ENCODE measurements around the gene HIVEP3.

DNA sequence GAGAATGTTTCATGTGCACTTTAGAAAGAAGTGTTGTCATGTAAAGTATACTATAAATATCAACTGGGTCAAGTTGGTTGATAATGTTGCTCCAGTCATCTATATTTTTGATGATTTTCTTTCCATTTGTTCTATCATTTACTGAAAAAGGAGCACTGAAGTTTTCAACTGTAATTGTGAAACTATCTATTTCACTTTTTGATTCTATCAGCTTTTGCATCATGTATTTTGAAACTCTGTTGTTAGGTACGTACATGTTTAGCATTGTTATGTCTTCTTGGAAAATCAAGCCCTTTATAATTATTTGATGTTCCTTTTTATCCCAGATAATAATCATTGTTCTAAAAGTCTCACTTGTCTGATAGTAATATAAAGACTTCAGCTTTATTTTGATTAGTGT lies 14.4 kb upstream of the HIVEP3 start:
- TF ChIP-seq POLR2A (IDR thresholded peaks at IDR 0.05; ENCODE audit: low read length) (no peak), GATA1 (IDR thresholded peaks at IDR 0.05; ENCODE audit: low read depth, low read length) (no peak)

All from erythroblast (primary cell).